ENCODE measurements around the gene VPS18.

The VPS18 gene

GRCh38 chr15:40902605-40903561 lies 8.6 kb downstream of the VPS18 start:
- 93 to 95% methylated on average over 27 to 30 of the region's 33 CpGs for WGBS, 2 experiments (ENCODE audit: insufficient coverage in 2 of 2)
- no peak overlapping the region for H3K4me3 ChIP-seq (ENCODE audit: extremely low read depth, insufficient read depth, low read length, poor library complexity, severe bottlenecking)
- H3K9me3 ChIP-seq (ENCODE audit: control insufficient read depth, low read length), result no peaks in the 10 kb centered on the region
- H3K4me1 ChIP-seq (ENCODE audit: control insufficient read depth, insufficient read depth, low read length, poor library complexity, severe bottlenecking), result peaks cover 17% of the 10 kb centered on the region
- H3K27ac ChIP-seq (ENCODE audit: low read depth, low read length, severe bottlenecking), result no peak overlapping the region
- H3K36me3 ChIP-seq (ENCODE audit: control insufficient read depth, insufficient read depth, low read length), result peaks cover 72% of the 10 kb centered on the region

- no peak overlapping the region for H3K27ac ChIP-seq (ENCODE audit: low read depth, low read length, severe bottlenecking)
- peaks cover 17% of the 10 kb centered on the region for H3K4me1 ChIP-seq (ENCODE audit: control insufficient read depth, insufficient read depth, low read length, poor library complexity, severe bottlenecking)
- 90 to 94% methylated on average over 6 to 7 of the region's 7 CpGs for WGBS, 2 experiments (ENCODE audit: insufficient coverage in 2 of 2)
- H3K9me3 ChIP-seq (ENCODE audit: control insufficient read depth, low read length), result no peaks in the 10 kb centered on the region
- H3K4me3 ChIP-seq (ENCODE audit: extremely low read depth, insufficient read depth, low read length, poor library complexity, severe bottlenecking), result no peak overlapping the region
- H3K36me3 ChIP-seq (ENCODE audit: control insufficient read depth, insufficient read depth, low read length), result peaks cover 55% of the 10 kb centered on the region
These were observed 10.4 kb downstream of the VPS18 start for GRCh38 chr15:40904552-40905201.

DNA sequence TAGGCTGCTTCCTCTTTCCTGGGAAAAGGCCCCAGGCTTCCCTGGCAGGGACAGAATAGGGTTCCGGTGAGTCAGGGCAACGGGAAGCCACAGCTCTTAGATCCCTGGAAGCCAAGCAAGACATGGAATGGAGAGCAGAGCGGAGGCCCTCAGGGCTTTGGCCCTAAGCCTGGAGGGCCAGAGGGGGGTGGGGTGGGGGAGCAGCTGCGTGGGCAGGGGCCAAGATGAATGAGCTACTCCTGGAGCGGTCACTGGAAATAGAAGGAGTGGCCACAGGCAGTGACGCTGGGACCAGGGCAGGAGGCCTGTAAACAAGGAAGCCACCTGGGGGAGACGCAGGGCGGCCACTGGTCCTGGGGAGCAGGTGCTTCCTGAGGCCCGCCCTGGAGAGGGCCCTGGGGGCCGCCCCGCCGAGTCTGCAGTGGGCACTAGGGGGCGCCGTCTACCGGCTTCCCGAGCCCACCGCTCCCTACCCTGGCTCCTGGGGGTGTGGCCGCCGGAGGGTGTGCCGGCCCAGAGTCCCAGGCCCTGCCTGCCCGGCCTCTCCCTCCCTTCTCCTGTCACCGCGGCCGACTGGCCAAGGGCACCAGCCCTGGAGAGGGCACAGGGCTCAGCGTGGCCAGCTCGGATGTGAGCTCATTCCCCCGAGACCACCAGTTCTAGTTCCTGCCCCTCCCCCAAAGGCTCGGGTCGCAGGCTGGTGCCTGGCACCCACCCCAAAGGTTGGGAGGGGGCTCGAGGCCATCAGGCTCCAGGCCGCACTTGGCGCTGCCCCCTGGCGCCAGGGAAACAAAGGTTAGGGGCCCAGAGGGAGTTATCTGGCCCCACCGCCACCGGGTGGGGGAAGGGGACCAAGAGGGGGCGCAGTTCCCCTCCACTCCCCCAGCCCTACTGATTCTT lies 12.1 kb downstream of the VPS18 start:
- H3K27ac ChIP-seq (ENCODE audit: low read depth, low read length, severe bottlenecking), result peak overlapping the region; percentile 71
- peaks cover 39% of the 10 kb centered on the region for H3K36me3 ChIP-seq (ENCODE audit: control insufficient read depth, insufficient read depth, low read length)
- H3K4me3 ChIP-seq (ENCODE audit: extremely low read depth, insufficient read depth, low read length, poor library complexity, severe bottlenecking), result peak overlapping the region; percentile 14
- peaks cover 28% of the 10 kb centered on the region for H3K4me1 ChIP-seq (ENCODE audit: control insufficient read depth, insufficient read depth, low read length, poor library complexity, severe bottlenecking)
- no peaks in the 10 kb centered on the region for H3K9me3 ChIP-seq (ENCODE audit: control insufficient read depth, low read length)
- WGBS, 2 experiments (ENCODE audit: insufficient coverage in 2 of 2), result 16 to 17% methylated on average over 22 to 27 of the region's 36 CpGs

- no peaks in the 10 kb centered on the region for H3K9me3 ChIP-seq (ENCODE audit: control insufficient read depth, low read length)
- H3K4me3 ChIP-seq (ENCODE audit: extremely low read depth, insufficient read depth, low read length, poor library complexity, severe bottlenecking), result no peak overlapping the region
- peaks cover 33% of the 10 kb centered on the region for H3K36me3 ChIP-seq (ENCODE audit: control insufficient read depth, insufficient read depth, low read length)
- WGBS, 2 experiments (ENCODE audit: insufficient coverage in 2 of 2), result 76 to 90% methylated on average over 9 to 17 of the region's 22 CpGs
- H3K27ac ChIP-seq (ENCODE audit: low read depth, low read length, severe bottlenecking), result peak overlapping the region; percentile 71
- peaks cover 32% of the 10 kb centered on the region for H3K4me1 ChIP-seq (ENCODE audit: control insufficient read depth, insufficient read depth, low read length, poor library complexity, severe bottlenecking)
These were observed 12.9 kb downstream of the VPS18 start for GRCh38 chr15:40906991-40907802.

GRCh38 chr15:40908095-40908494 lies 13.8 kb downstream of the VPS18 start:
- Histone ChIP-seq H3K9me3 (ENCODE audit: control insufficient read depth, low read length) (no peaks in the 10 kb centered on the region), H3K36me3 (ENCODE audit: control insufficient read depth, insufficient read depth, low read length) (peaks cover 25% of the 10 kb centered on the region), H3K27ac (ENCODE audit: low read depth, low read length, severe bottlenecking) (no peak overlapping the region), H3K4me3 (ENCODE audit: extremely low read depth, insufficient read depth, low read length, poor library complexity, severe bottlenecking) (no peak overlapping the region), H3K4me1 (ENCODE audit: control insufficient read depth, insufficient read depth, low read length, poor library complexity, severe bottlenecking) (peaks cover 35% of the 10 kb centered on the region)
- WGBS, 2 experiments (ENCODE audit: insufficient coverage in 2 of 2), result 93 to 97% methylated on average over 4 to 6 of the region's 7 CpGs

DNA sequence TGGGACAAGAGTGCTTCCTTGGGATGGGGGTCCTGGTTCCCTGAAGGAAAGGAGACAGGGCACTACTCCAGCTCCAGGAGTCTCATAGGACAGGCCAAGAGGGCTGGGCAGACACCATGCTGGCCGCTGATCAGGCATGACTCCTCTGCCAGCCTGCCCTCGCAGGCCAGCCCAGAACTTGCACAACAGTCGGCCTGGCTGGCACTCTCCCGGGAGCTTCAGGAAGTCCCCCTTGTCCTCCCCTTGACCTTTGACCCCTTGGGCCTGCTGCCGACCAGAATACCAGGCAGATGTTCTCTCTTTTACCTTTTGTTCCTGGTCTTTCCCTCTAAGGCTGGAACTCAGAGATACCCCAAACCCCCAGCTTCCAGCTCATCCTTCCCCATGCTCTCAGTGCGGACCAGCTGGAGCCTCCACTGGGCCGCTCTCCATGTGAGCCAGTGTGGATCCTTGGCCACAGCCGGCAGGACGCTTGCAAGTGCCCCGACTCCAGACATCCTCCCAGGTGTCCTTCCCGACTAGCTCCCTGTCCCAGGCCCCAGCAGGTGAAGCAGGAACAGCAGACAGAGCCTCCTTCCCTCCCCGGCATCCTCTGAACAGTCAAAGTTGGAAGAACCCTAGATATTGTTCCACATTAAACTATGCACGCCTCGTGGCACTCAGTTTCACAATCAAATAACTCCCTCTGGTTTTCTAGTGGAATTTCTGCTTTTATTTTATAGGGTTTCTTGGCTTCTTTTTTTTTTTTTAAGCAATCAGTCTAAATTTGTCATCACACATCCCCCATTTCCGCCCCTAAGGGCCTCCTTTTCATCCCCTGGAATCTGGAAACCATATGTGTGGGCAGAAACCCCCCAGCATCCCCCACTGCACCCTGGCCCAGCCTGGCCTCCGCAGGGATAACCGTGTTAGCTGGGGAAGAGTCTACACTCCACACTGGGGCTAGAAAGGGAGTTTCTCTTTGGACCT lies 15.7 kb downstream of the VPS18 start:
- H3K4me3 ChIP-seq (ENCODE audit: extremely low read depth, insufficient read depth, low read length, poor library complexity, severe bottlenecking), result no peak overlapping the region
- WGBS, 2 experiments (ENCODE audit: insufficient coverage in 2 of 2), result 85 to 88% methylated on average over 11 to 12 of the region's 17 CpGs
- H3K27ac ChIP-seq (ENCODE audit: low read depth, low read length, severe bottlenecking), result no peak overlapping the region
- peaks cover 42% of the 10 kb centered on the region for H3K4me1 ChIP-seq (ENCODE audit: control insufficient read depth, insufficient read depth, low read length, poor library complexity, severe bottlenecking)
- H3K9me3 ChIP-seq (ENCODE audit: control insufficient read depth, low read length), result no peaks in the 10 kb centered on the region
- peaks cover 11% of the 10 kb centered on the region for H3K36me3 ChIP-seq (ENCODE audit: control insufficient read depth, insufficient read depth, low read length)

DNA sequence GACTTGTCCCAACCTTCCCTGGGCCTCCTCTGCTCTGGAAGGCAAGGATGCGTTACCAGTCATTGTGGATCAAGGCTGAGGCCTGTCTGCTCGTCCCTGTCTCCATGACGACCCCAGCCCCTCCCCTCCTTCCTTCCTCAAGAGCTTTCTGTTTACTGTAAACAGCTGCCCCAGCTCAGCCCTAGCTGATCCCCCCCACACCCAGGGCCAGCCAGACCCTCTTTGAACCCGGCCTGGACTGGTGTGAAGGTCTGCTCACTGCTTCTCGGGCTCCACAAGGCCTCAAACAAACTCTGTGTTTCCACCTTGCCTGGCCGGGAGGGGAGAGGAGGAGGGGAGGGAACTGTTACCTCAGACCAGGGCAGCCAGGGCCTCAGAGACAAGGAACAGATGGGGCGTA lies 16.9 kb downstream of the VPS18 start:
- H3K9me3 ChIP-seq (ENCODE audit: control insufficient read depth, low read length), result no peaks in the 10 kb centered on the region
- no peak overlapping the region for H3K4me3 ChIP-seq (ENCODE audit: extremely low read depth, insufficient read depth, low read length, poor library complexity, severe bottlenecking)
- 7 to 39% methylated on average over 3 to 5 of the region's 7 CpGs for WGBS, 2 experiments (ENCODE audit: insufficient coverage in 2 of 2)
- H3K36me3 ChIP-seq (ENCODE audit: control insufficient read depth, insufficient read depth, low read length), result peaks cover 3% of the 10 kb centered on the region
- H3K4me1 ChIP-seq (ENCODE audit: control insufficient read depth, insufficient read depth, low read length, poor library complexity, severe bottlenecking), result peaks cover 44% of the 10 kb centered on the region
- H3K27ac ChIP-seq (ENCODE audit: low read depth, low read length, severe bottlenecking), result peak overlapping the region; percentile 77

GRCh38 chr15:40911693-40912092 lies 17.4 kb downstream of the VPS18 start:
- 88 to 100% methylated on average over 2 of the region's 2 CpGs for WGBS, 2 experiments (ENCODE audit: insufficient coverage in 2 of 2)
- no peaks in the 10 kb centered on the region for H3K9me3 ChIP-seq (ENCODE audit: control insufficient read depth, low read length)
- H3K27ac ChIP-seq (ENCODE audit: low read depth, low read length, severe bottlenecking), result peak overlapping the region; percentile 77
- H3K4me1 ChIP-seq (ENCODE audit: control insufficient read depth, insufficient read depth, low read length, poor library complexity, severe bottlenecking), result peaks cover 41% of the 10 kb centered on the region
- peaks cover 3% of the 10 kb centered on the region for H3K36me3 ChIP-seq (ENCODE audit: control insufficient read depth, insufficient read depth, low read length)
- no peak overlapping the region for H3K4me3 ChIP-seq (ENCODE audit: extremely low read depth, insufficient read depth, low read length, poor library complexity, severe bottlenecking)

DNA sequence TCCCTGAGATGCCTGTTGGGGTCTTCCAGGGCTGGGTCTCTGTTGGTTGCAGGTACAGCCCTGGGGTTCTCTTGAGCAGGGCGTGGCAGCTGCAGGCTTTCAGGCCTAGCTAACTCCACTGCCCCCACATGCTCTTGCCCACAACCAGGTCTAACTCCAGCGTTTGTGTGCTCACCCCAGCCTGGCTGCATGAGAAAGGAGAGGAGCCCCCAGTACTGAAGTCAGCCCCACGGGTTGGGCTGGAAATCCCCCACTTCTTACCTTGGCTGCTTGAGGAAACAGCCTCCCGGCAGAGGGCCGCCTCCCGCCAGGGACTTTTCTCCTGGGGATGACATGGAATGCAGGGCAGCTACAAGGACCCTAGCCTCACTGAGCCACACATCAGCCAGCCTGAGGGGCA lies 18.2 kb downstream of the VPS18 start:
- WGBS, 2 experiments (ENCODE audit: insufficient coverage in 2 of 2), result 77 to 100% methylated on average over 2 to 3 of the region's 6 CpGs
- no peak overlapping the region for H3K4me3 ChIP-seq (ENCODE audit: extremely low read depth, insufficient read depth, low read length, poor library complexity, severe bottlenecking)

More for the DNA sequence above, 18.2 kb downstream of the VPS18 start:
- H3K4me1 ChIP-seq (ENCODE audit: control insufficient read depth, insufficient read depth, low read length, poor library complexity, severe bottlenecking), result peaks cover 33% of the 10 kb centered on the region
- no peaks in the 10 kb centered on the region for H3K9me3 ChIP-seq (ENCODE audit: control insufficient read depth, low read length)
- no peaks in the 10 kb centered on the region for H3K36me3 ChIP-seq (ENCODE audit: control insufficient read depth, insufficient read depth, low read length)
- no peak overlapping the region for H3K27ac ChIP-seq (ENCODE audit: low read depth, low read length, severe bottlenecking)

Data from mesodermal cell (in vitro differentiated cells).